MCF 10A (cell line): Measurements from ENCODE around the gene SLC13A4. TPM values are rescaled to one million over a fixed set of nuclear protein-coding genes. Genes with fewer than 3 reads are reported as not detected.
A peak's percentile ranks its signal among the peaks of the same experiment; 100 is the strongest.

Experiments
- BruUV-seq: library from RNA; stranded (reverse); fragments of 400-500 nt; replicated peaks from 2 replicates; lab custom pipeline; 2021; lab: Mats Ljungman, UMichigan
- CTCF ChIA-PET: fragments of 300-600 bp; sonication (Branson Sonifier 250); formaldehyde crosslinking; extraction: SDS; loops from one replicate; lab custom pipeline; 2021; ENCODE audit warnings: antibody characterized with exemption, inconsistent platforms; lab: Yijun Ruan, JAX
- POLR2A ChIA-PET: fragments of 300-600, 350-650 bp; sonication (Branson Sonifier 250); formaldehyde crosslinking; extraction: SDS; loops from one replicate; lab custom pipeline; 2020; ENCODE audit warnings: antibody characterized with exemption, inconsistent platforms; lab: Yijun Ruan, JAX
- DNase-seq: peaks from one replicate; pipeline ENCODE4 v3.0.0-alpha.2; 2018; ENCODE audit not compliant: unreplicated experiment
- H3K27ac Mint-ChIP-seq: one replicate; pipeline ENCODE4 v1.8.0; 2022; ENCODE audit warnings: mild to moderate bottlenecking, low read depth, mixed read lengths; ENCODE audit not compliant: unreplicated experiment
- H3K27me3 Mint-ChIP-seq: one replicate; pipeline ENCODE4 v1.8.0; 2022; ENCODE audit warnings: mixed read lengths; ENCODE audit not compliant: insufficient read depth, unreplicated experiment
- H3K36me3 Mint-ChIP-seq: one replicate; pipeline ENCODE4 v1.8.0; 2022; ENCODE audit warnings: mild to moderate bottlenecking, moderate library complexity, mixed read lengths; ENCODE audit not compliant: insufficient read depth, unreplicated experiment
- H3K4me1 Mint-ChIP-seq: one replicate; pipeline ENCODE4 v1.8.0; 2022; ENCODE audit warnings: mixed read lengths; ENCODE audit not compliant: insufficient read depth, unreplicated experiment
- H3K4me3 Mint-ChIP-seq: one replicate; pipeline ENCODE4 v1.8.0; 2022; ENCODE audit warnings: mild to moderate bottlenecking, moderate library complexity, mixed read lengths; ENCODE audit not compliant: unreplicated experiment
- H3K9me3 Mint-ChIP-seq: one replicate; pipeline ENCODE4 v1.8.0; 2022; ENCODE audit warnings: mixed read lengths; ENCODE audit not compliant: unreplicated experiment
- intact Hi-C: fragments of 100-400 bp; cut with micrococcal nuclease; formaldehyde crosslinking; loops from 2 replicates; pipeline ENCODE4 v1.14.1; 2022
- total RNA-seq: library from RNA; stranded (reverse); gene quantifications from 2 replicates; pipeline ENCODE4 v1.2.3, GENCODE V29; 2022
- TF ChIP-seq, protein P1 (sequence below): fragments of 200-600 bp; IDR thresholded peaks from one replicate; pipeline ENCODE4 v1.8.0; 2022; ENCODE audit warnings: antibody characterized with exemption, mild to moderate bottlenecking; ENCODE audit not compliant: unreplicated experiment

Gene SLC13A4
- total RNA-seq, 1 experiment from 2014 or later, result not detected

DNA sequence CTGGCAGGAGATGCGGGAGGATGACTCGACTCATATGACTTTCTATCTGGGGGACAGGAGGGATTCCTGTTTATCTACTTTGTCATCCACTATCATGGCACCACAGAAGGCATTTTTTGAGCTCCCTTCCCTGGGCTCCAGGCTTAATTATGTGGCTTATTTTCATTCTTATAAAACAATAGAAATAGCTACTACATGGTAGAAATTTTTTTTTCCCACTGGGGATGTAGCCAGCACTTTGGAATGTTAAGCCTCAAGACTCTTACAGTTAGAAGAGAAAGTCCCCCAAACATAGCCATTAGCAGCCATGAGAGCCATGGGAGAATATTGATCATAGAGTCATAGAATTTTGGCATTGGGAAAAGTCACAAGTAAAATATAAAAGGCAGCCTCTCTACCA, 35.3 kb upstream of the SLC13A4 start:
- Mint-ChIP-seq H3K9me3 (no peaks in the 10 kb centered on the region), H3K4me3 (no peak overlapping the region), H3K36me3 (no peaks in the 10 kb centered on the region), H3K27ac (no peak overlapping the region), H3K27me3 (peaks cover 12% of the 10 kb centered on the region), H3K4me1 (peaks cover 18% of the 10 kb centered on the region)
- ChIA-PET CTCF (no interaction called here), POLR2A (interaction anchor here (0.7 kb wide), 1 partner anchor 1526 kb away, joined by 3 read pairs; no protein-coding TSS in a partner anchor)
- BruUV-seq, result no TSS peak
- no peak for DNase-seq
- TF ChIP-seq, protein P1, sequence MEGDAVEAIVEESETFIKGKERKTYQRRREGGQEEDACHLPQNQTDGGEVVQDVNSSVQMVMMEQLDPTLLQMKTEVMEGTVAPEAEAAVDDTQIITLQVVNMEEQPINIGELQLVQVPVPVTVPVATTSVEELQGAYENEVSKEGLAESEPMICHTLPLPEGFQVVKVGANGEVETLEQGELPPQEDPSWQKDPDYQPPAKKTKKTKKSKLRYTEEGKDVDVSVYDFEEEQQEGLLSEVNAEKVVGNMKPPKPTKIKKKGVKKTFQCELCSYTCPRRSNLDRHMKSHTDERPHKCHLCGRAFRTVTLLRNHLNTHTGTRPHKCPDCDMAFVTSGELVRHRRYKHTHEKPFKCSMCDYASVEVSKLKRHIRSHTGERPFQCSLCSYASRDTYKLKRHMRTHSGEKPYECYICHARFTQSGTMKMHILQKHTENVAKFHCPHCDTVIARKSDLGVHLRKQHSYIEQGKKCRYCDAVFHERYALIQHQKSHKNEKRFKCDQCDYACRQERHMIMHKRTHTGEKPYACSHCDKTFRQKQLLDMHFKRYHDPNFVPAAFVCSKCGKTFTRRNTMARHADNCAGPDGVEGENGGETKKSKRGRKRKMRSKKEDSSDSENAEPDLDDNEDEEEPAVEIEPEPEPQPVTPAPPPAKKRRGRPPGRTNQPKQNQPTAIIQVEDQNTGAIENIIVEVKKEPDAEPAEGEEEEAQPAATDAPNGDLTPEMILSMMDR, result no peak
- intact Hi-C loops, result no loop called here

DNA sequence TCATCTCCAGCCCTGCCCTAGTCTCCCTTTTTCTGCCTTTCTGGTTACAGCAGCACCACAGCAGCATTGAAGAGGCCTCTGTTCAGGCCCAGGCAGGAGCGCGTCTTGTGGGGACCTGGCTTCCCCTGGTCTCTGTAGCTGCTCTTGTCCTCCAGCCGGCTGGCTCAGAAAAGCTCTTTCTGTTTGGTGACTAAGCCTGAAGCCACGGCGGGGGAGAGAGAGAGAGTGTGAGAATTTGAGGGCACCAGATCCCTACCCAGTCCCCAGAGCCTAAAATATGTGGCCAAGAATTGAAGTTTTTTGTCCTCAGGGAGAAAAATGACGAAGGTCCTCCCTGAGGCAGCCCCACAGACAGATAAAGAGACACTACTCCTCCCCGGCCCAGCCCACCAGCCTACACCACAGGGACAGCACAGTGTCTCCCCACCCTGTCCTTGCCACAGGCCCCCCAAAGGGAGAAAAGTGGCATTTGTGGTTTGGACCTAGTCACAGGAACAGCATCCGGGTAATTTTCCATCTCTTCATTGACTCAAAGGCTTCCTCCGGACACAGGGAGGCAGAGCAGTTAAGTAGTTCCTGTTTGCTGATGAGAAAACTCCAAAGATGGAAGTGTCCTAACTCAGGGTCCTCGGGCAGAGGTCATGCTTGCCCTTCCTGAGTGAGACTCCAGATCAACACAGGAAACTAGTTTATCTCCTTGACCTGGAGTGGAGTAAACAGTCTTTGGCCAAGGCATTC, 33.9 kb upstream of the SLC13A4 start:
- no peak overlapping the region for H3K4me3 Mint-ChIP-seq
- peaks cover 4% of the 10 kb centered on the region for H3K27me3 Mint-ChIP-seq
- H3K27ac Mint-ChIP-seq, result peak overlapping the region; percentile 73

DNA sequence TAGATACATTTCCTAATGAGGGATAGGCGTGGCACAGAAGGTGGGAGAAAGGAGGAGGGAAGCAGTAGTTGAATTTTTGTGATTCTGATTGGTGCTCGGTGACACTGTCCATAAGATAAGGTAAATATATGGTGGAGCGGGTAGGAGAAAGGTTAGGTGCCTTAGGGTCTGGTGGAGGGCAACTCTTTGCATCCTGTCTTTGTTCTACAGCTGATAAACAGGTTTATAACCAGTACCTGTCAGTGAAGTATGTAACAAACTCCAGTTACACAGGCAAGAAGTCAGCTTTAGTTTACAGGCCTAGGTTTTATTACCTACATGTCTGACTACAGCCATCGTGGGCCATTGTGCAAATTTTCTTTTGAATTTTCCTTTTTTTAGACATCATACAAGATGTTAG, 31.5 kb upstream of the SLC13A4 start:
- H3K4me3 Mint-ChIP-seq, result no peak overlapping the region
- intact Hi-C loops, result no loop called here
- H3K27me3 Mint-ChIP-seq, result no peaks in the 10 kb centered on the region
- H3K27ac Mint-ChIP-seq, result peak overlapping the region; percentile 73
- DNase-seq, result no peak
- ChIA-PET POLR2A (no interaction called here), CTCF (interaction anchor here (1.2 kb wide), 1 partner anchor 87 kb away, joined by 7 read pairs; no protein-coding TSS in a partner anchor)
- no peaks in the 10 kb centered on the region for H3K36me3 Mint-ChIP-seq
- TF ChIP-seq, protein P1, result no peak
- peaks cover 24% of the 10 kb centered on the region for H3K4me1 Mint-ChIP-seq
- no TSS peak for BruUV-seq
- no peaks in the 10 kb centered on the region for H3K9me3 Mint-ChIP-seq

More for the DNA sequence above, 33.9 kb upstream of the SLC13A4 start:
- Mint-ChIP-seq H3K4me1 (peaks cover 24% of the 10 kb centered on the region), H3K36me3 (no peaks in the 10 kb centered on the region), H3K9me3 (no peaks in the 10 kb centered on the region)
- intact Hi-C loops, result no loop called here
- peak; percentile 18 for DNase-seq
- TF ChIP-seq, protein P1, result no peak
- CTCF ChIA-PET, result interaction anchor here (1.4 kb wide), 1 partner anchor 39 kb away, joined by 5 read pairs; no protein-coding TSS in a partner anchor
- no TSS peak for BruUV-seq
- POLR2A ChIA-PET, result no interaction called here

DNA sequence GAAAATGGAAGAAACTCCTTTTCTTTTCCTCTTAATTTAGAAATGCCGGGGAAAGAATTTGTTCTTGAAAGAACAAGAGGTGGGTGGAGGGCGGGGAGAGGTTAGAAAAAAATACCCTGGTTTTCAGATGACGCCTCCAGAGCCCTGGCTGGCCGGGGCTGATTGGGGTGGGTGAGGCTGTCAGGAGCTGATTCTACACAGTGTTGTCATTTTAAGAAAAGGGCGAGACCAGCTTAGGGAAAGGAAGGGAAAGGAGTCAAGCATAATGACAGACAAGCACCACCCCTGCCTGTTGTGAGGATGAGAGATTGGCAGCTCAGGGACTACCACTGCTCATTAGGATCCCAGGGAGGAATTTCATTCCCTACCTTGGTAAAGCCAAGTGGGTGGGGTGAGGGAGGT, 30.5 kb upstream of the SLC13A4 start:
- DNase-seq, result peak; percentile 41
- CTCF ChIA-PET, result interaction anchor here (0.6 to 1.2 kb wide), 3 partner anchors 9 to 86 kb away, joined by 3 to 7 read pairs (median 3); no protein-coding TSS in a partner anchor
- no TSS peak for BruUV-seq
- intact Hi-C loops, result no loop called here
- no peaks in the 10 kb centered on the region for H3K36me3 Mint-ChIP-seq
- H3K4me3 Mint-ChIP-seq, result peak overlapping the region; percentile 68
- no peaks in the 10 kb centered on the region for H3K27me3 Mint-ChIP-seq
- no peaks in the 10 kb centered on the region for H3K9me3 Mint-ChIP-seq
- TF ChIP-seq, protein P1, result no peak
- peak overlapping the region; percentile 73 for H3K27ac Mint-ChIP-seq
- peaks cover 24% of the 10 kb centered on the region for H3K4me1 Mint-ChIP-seq
- POLR2A ChIA-PET, result interaction anchor here (0.8 to 1.9 kb wide), 4 partner anchors 14 to 96 kb away, joined by 3 to 13 read pairs (median 4); partner anchors contain the start of gene STMP1
